Measurements from ENCODE around the gene EDDM3A. TPM values are rescaled to one million over a fixed set of nuclear protein-coding genes. Genes with fewer than 3 reads are reported as not detected.

The EDDM3A gene
- polyA plus RNA-seq, 1 donor from 2014 or later, result not detected

DNA sequence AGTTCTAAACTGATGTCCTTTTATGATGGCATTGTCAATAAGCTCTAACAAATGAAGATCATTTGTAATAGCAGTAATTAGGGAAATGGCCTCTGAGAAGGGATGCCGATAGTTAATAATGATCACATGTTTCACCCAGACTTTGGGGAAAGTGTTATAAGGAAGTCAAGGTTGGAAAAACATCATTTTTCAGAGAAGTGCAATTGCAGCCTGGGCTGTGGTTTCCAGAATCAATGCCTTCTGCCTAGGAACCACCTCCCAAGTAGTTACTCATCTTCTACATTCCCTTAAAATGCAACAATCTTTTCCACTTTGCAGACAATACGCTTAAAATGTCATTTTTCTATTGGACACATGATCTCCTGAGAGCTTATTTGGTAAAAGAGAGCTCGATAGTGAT lies 879 bp downstream of the EDDM3A start:
- H3K27ac ChIP-seq (ENCODE audit: low read length), result no peak overlapping the region
- H3K27me3 ChIP-seq (ENCODE audit: insufficient read depth, low read depth, low read length), result no peaks in the 10 kb centered on the region
- H3K79me2 ChIP-seq (replicated peaks; ENCODE audit: insufficient read depth, low read length), result no peaks in the 10 kb centered on the region
- no peaks in the 10 kb centered on the region for H3K9me3 ChIP-seq (ENCODE audit: low read length)
- no peaks in the 10 kb centered on the region for H3K9me2 ChIP-seq (ENCODE audit: insufficient read depth, low read length)
- no peak overlapping the region for H2AFZ ChIP-seq (ENCODE audit: low read depth, low read length)
- no peak overlapping the region for H3K4me2 ChIP-seq (ENCODE audit: low read length)
- H3F3A ChIP-seq (ENCODE audit: insufficient read depth, low read length, poor library complexity, severe bottlenecking), result no peaks in the 10 kb centered on the region
- H3K4me3 ChIP-seq (ENCODE audit: low read length), result no peak overlapping the region
- no peaks in the 10 kb centered on the region for H3K36me3 ChIP-seq (ENCODE audit: insufficient read depth, low read length)
- no peak for TF ChIP-seq POLR2AphosphoS5 (IDR thresholded peaks at IDR 0.05)
- no peak for TF ChIP-seq EZH2 (IDR thresholded peaks at IDR 0.05; ENCODE audit: borderline replicate concordance, insufficient read depth, low read length, poor library complexity, severe bottlenecking)
- no peak for TF ChIP-seq RAD21 (conservative IDR thresholded peaks at IDR 0.05)
- TF ChIP-seq CTCF (IDR thresholded peaks at IDR 0.05; ENCODE audit: poor library complexity, severe bottlenecking), result no peak
- no peak for TF ChIP-seq TAF1 (IDR thresholded peaks at IDR 0.05; ENCODE audit: low read depth)
- TF ChIP-seq REST (IDR thresholded peaks at IDR 0.05; ENCODE audit: borderline replicate concordance), result no peak
- no peak for TF ChIP-seq EP300 (conservative IDR thresholded peaks at IDR 0.05; ENCODE audit: poor library complexity, severe bottlenecking)
- no peak for TF ChIP-seq SMC3 (conservative IDR thresholded peaks at IDR 0.05; ENCODE audit: poor library complexity)
- no peak for TF ChIP-seq MXI1 (conservative IDR thresholded peaks at IDR 0.05; ENCODE audit: poor library complexity, severe bottlenecking)
- H4K20me1 ChIP-seq (ENCODE audit: insufficient read depth), result no peaks in the 10 kb centered on the region
- H3K9ac ChIP-seq (ENCODE audit: low read length), result no peak overlapping the region

DNA sequence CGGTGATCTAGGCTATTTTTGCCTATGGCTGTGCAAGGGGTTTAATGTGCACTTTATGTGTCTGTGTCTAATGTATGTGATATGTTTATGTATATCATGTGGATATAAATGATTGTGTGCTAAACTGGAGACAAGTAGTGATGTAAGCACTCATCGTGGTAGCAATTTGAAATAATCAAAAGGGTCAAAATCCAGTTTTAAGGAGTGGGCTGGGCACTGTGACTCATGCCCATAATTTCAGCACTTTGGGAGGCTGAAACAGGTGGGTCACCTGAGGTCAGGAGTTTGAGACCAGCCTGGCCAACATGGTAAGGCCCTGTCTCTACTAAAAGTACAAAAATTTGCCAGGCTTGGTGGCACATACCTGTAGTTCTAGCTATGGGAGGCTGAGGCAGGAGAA lies 2.8 kb downstream of the EDDM3A start:
- TF ChIP-seq CTCF (IDR thresholded peaks at IDR 0.05; ENCODE audit: poor library complexity, severe bottlenecking) (no peak), REST (IDR thresholded peaks at IDR 0.05; ENCODE audit: borderline replicate concordance) (no peak), EP300 (conservative IDR thresholded peaks at IDR 0.05; ENCODE audit: poor library complexity, severe bottlenecking) (no peak), SMC3 (conservative IDR thresholded peaks at IDR 0.05; ENCODE audit: poor library complexity) (no peak), RAD21 (conservative IDR thresholded peaks at IDR 0.05) (no peak), MXI1 (conservative IDR thresholded peaks at IDR 0.05; ENCODE audit: poor library complexity, severe bottlenecking) (no peak)
- H3K79me2 ChIP-seq (replicated peaks; ENCODE audit: insufficient read depth, low read length), result no peaks in the 10 kb centered on the region

More for the DNA sequence above, 2.8 kb downstream of the EDDM3A start:
- H3K9me3 ChIP-seq (ENCODE audit: low read length), result no peaks in the 10 kb centered on the region
- no peaks in the 10 kb centered on the region for H3K36me3 ChIP-seq (ENCODE audit: insufficient read depth, low read length)
- H3K4me3 ChIP-seq (ENCODE audit: low read length), result no peak overlapping the region
- H3F3A ChIP-seq (ENCODE audit: insufficient read depth, low read length, poor library complexity, severe bottlenecking), result no peaks in the 10 kb centered on the region
- H3K9ac ChIP-seq (ENCODE audit: low read length), result no peak overlapping the region
- H3K27ac ChIP-seq (ENCODE audit: low read length), result no peak overlapping the region
- no peak overlapping the region for H2AFZ ChIP-seq (ENCODE audit: low read depth, low read length)
- H3K9me2 ChIP-seq (ENCODE audit: insufficient read depth, low read length), result no peaks in the 10 kb centered on the region
- no peaks in the 10 kb centered on the region for H4K20me1 ChIP-seq (ENCODE audit: insufficient read depth)
- H3K4me2 ChIP-seq (ENCODE audit: low read length), result no peak overlapping the region
- no peaks in the 10 kb centered on the region for H3K27me3 ChIP-seq (ENCODE audit: insufficient read depth, low read depth, low read length)
